IMR-90 (cell line): ENCODE measurements around the gene UBXN11. TPM values are rescaled to one million over a fixed set of nuclear protein-coding genes. Genes with fewer than 3 reads are reported as not detected.

ENCODE experiments used
- ATAC-seq: fragments of 200-7000 bp; cut with Tn5 transposase; 2 replicates; pipeline ENCODE4 v1.9.1; 2020; ENCODE audit warnings: low read depth, mild to moderate bottlenecking, moderate library complexity
- BruUV-seq: library from RNA; stranded (reverse); fragments of 400-500 nt; replicated peaks from 2 replicates; lab custom pipeline; 2021; lab: Mats Ljungman, UMichigan
- CTCF ChIA-PET: fragments of 300-600 bp; formaldehyde crosslinking; extraction: SDS; loops from one replicate; lab custom pipeline; 2021; ENCODE audit warnings: antibody characterized with exemption; lab: Yijun Ruan, JAX
- POLR2A ChIA-PET: fragments of 300-600 bp; sonication (Branson Sonifier 250); formaldehyde crosslinking; loops from one replicate; lab custom pipeline; 2022; ENCODE audit warnings: antibody characterized with exemption; ENCODE audit not compliant: unreplicated experiment; lab: Charles Lee
- DNase-seq: peaks from one replicate; pipeline ENCODE4 v3.0.0; 2013
- H2AFZ ChIP-seq: replicated peaks from 2 replicates; pipeline ENCODE3; 2013; ENCODE audit warnings: low read length, mild to moderate bottlenecking; ENCODE audit not compliant: poor library complexity
- H2AK5ac ChIP-seq: 2 replicates; pipeline ENCODE4 v1.6.1; 2013; ENCODE audit warnings: low read depth, low read length, inconsistent platforms
- H2AK9ac ChIP-seq: replicated peaks from 2 replicates; pipeline ENCODE3; 2013; ENCODE audit warnings: mild to moderate bottlenecking, low read depth, low read length, moderate library complexity; ENCODE audit not compliant: poor library complexity
- H2BK120ac ChIP-seq: 2 replicates; pipeline ENCODE4 v1.6.1; 2013; ENCODE audit warnings: low read depth, low read length, inconsistent platforms
- H2BK15ac ChIP-seq: 3 replicates; pipeline ENCODE4 v1.6.1; 2013; ENCODE audit warnings: low read depth, low read length, inconsistent platforms
- H2BK20ac ChIP-seq: 2 replicates; pipeline ENCODE4 v1.6.1; 2013; ENCODE audit warnings: low read depth, mild to moderate bottlenecking, inconsistent platforms, low read length, moderate library complexity
- H2BK5ac ChIP-seq: 2 replicates; pipeline ENCODE4 v1.6.1; 2013; ENCODE audit warnings: mild to moderate bottlenecking, low read depth, low read length, inconsistent platforms; ENCODE audit not compliant: poor library complexity, severe bottlenecking
- H3K14ac ChIP-seq: replicated peaks from 2 replicates; pipeline ENCODE4 v1.6.1; 2013; ENCODE audit warnings: low read depth, low read length, inconsistent platforms
- H3K18ac ChIP-seq: 2 replicates; pipeline ENCODE4 v1.6.1; 2013; ENCODE audit warnings: low read depth, low read length, control low read depth
- H3K23ac ChIP-seq: 2 replicates; pipeline ENCODE4 v1.6.1; 2013; ENCODE audit warnings: low read depth, low read length, inconsistent platforms
- H3K27ac ChIP-seq: 2 replicates; pipeline ENCODE4 v1.5.1; 2013; ENCODE audit warnings: mild to moderate bottlenecking, control low read depth, low read length; ENCODE audit not compliant: insufficient read depth
- H3K27me3 ChIP-seq: 2 replicates; pipeline ENCODE4 v1.6.1; 2013; ENCODE audit warnings: low read length; ENCODE audit not compliant: control insufficient read depth, insufficient read depth
- H3K36me3 ChIP-seq: 2 replicates; pipeline ENCODE4 v1.6.1; 2013; ENCODE audit warnings: low read length, mixed read lengths; ENCODE audit not compliant: control insufficient read depth, insufficient read depth
- H3K4ac ChIP-seq: 2 replicates; pipeline ENCODE4 v1.6.1; 2013; ENCODE audit warnings: low read depth, low read length, inconsistent platforms
- H3K4me1 ChIP-seq: 2 replicates; pipeline ENCODE4 v1.6.1; 2013; ENCODE audit warnings: low read length, mixed read lengths; ENCODE audit not compliant: control insufficient read depth, insufficient read depth
- H3K4me2 ChIP-seq: 2 replicates; pipeline ENCODE4 v1.6.1; 2013; ENCODE audit warnings: low read depth, mild to moderate bottlenecking, control low read depth, low read length, moderate library complexity
- H3K4me3 ChIP-seq: 2 replicates; pipeline ENCODE4 v1.5.1; 2013; ENCODE audit warnings: low read depth, mild to moderate bottlenecking, control low read depth, low read length, moderate library complexity; ENCODE audit not compliant: insufficient read depth
- H3K56ac ChIP-seq: 2 replicates; pipeline ENCODE4 v1.6.1; 2013; ENCODE audit warnings: low read length, inconsistent platforms; ENCODE audit not compliant: insufficient read depth; ENCODE audit errors: extremely low read depth
- H3K79me1 ChIP-seq, 2 experiments: 2 replicates each; pipeline ENCODE4 v1.6.1; 2013; ENCODE audit warnings: low read length in 2 of 2, inconsistent platforms in 1 of 2, low read depth in 1 of 2
- H3K9ac ChIP-seq: 2 replicates; pipeline ENCODE4 v1.6.1; 2013; ENCODE audit warnings: low read depth, low read length, control low read depth
- H3K9me1 ChIP-seq: 2 replicates; pipeline ENCODE4 v1.6.1; 2013; ENCODE audit warnings: low read length, inconsistent platforms; ENCODE audit not compliant: insufficient read depth
- H3K9me3 ChIP-seq: 2 replicates; pipeline ENCODE4 v1.6.1; 2013; ENCODE audit warnings: low read length; ENCODE audit not compliant: control insufficient read depth, insufficient read depth
- H4K20me1 ChIP-seq: 2 replicates; pipeline ENCODE4 v1.6.1; 2013; ENCODE audit warnings: low read length, inconsistent platforms; ENCODE audit not compliant: insufficient read depth
- H4K5ac ChIP-seq: 2 replicates; pipeline ENCODE4 v1.6.1; 2013; ENCODE audit warnings: mild to moderate bottlenecking, low read depth, low read length, control low read depth
- H4K8ac ChIP-seq, 2 experiments: 2 replicates each; pipeline ENCODE4 v1.6.1; 2013; ENCODE audit warnings: low read depth in 2 of 2, low read length in 2 of 2, control low read depth in 1 of 2, inconsistent platforms in 1 of 2
- H4K91ac ChIP-seq: 2 replicates; pipeline ENCODE4 v1.6.1; 2013; ENCODE audit warnings: low read depth, low read length, inconsistent platforms; ENCODE audit not compliant: insufficient read depth
- CHD1 ChIP-seq: IDR thresholded peaks from 2 replicates; pipeline ENCODE4 v1.6.1; 2012; ENCODE audit warnings: low read depth, low read length, improper control_type of control experiment
- FOS ChIP-seq: fragments of 150-350 bp; IDR thresholded peaks from 2 replicates; pipeline ENCODE4 v1.6.1; 2016; ENCODE audit warnings: low read depth, low read length
- MAFK ChIP-seq: IDR thresholded peaks from 2 replicates; pipeline ENCODE4 v1.6.1; 2012; ENCODE audit warnings: low read depth, low read length, improper control_type of control experiment
- NFE2L2 ChIP-seq: fragments of 150-350 bp; IDR thresholded peaks from 2 replicates; pipeline ENCODE4 v1.6.1; 2016; ENCODE audit warnings: low read depth, mild to moderate bottlenecking, low read length
- RFX5 ChIP-seq: IDR thresholded peaks from 2 replicates; pipeline ENCODE4 v1.8.0; 2012; ENCODE audit warnings: low read depth, mild to moderate bottlenecking, low read length, moderate library complexity
- SMC3 ChIP-seq: fragments of 150-350 bp; IDR thresholded peaks from 2 replicates; pipeline ENCODE4 v1.6.1; 2016; ENCODE audit warnings: low read depth, mild to moderate bottlenecking, antibody characterized with exemption, low read length, moderate library complexity
- WGBS, 2 experiments: methylation state at CpG; one replicate each; pipeline versions ENCODE4 v1.1.5 to v1.1.7; 2013; ENCODE audit warnings: missing lambda C conversion rate in 2 of 2; ENCODE audit not compliant: insufficient read length in 1 of 2; ENCODE audit errors: extremely low coverage in 2 of 2; 5-methylcytosine and 5-hydroxymethylcytosine counted together
- dilution Hi-C: fragments of 300-500 bp; cut with HindIII; formaldehyde crosslinking; loops from one replicate; pipeline ENCODE4 v1.14.3; 2018; ENCODE audit warnings: low sequenced_read_pairs; ENCODE audit not compliant: unreplicated experiment
- in situ Hi-C: fragments of 300-500 bp; cut with MboI; formaldehyde crosslinking; loops from 3 replicates; pipeline ENCODE4 v1.14.3; 2019; ENCODE audit warnings: low sequenced_read_pairs, inconsistent platforms, mixed read lengths
- intact Hi-C: fragments of 100-400 bp; cut with micrococcal nuclease; formaldehyde crosslinking; loops from 2 replicates; pipeline ENCODE4 v1.10.0; 2022
- polyA plus RNA-seq, 3 experiments: library from polyadenylated mRNA; depleted of rRNA; stranded (reverse); fragments of >200 nt; gene quantifications; 2 replicates each; pipeline ENCODE4 v1.2.3, GENCODE V29; 2012; ENCODE audit warnings: low replicate concordance in 1 of 3
- total RNA-seq: library from RNA; depleted of rRNA; stranded (reverse); fragments of >200 nt; gene quantifications from 2 replicates; pipeline ENCODE4 v1.2.3, GENCODE V29; 2012

UBXN11 gene
- total and polyA plus RNA-seq, 2 of the 4 experiments (the other 2 are of a cell fraction) = 5.2 to 17.0 TPM

DNA sequence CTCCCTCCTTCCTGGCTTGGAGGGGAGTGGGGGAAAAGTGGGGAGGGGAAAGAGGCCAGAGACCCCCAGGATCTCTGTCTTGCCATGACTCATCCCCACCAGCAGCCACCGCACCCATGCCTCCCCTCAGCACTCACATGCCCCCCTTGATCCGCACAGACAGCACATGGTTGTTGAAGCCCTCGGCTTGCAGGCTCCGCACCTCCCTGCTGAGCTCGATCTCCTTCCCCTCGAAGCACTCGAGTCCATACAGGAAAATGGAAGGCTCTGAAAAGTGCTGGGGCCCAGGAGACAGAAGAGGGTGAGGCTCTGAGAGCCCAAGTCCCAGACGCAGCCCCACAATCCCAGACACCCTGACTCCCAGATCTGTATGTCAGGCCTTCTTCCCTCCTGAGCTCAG lies 22.2 kb upstream of the UBXN11 start:
- Histone ChIP-seq H3K4ac (no peak overlapping the region), H3K36me3 (no peaks in the 10 kb centered on the region), H3K9me3 (no peaks in the 10 kb centered on the region), H4K91ac (no peak overlapping the region), H2BK120ac (no peak overlapping the region), H2BK15ac (no peak overlapping the region), H2BK20ac (no peak overlapping the region), H2BK5ac (no peak overlapping the region), H2AFZ (peak overlapping the region; percentile 33), H2AK5ac (no peak overlapping the region), H4K20me1 (no peaks in the 10 kb centered on the region), H3K56ac (no peak overlapping the region), H3K4me2 (no peak overlapping the region), H3K18ac (no peak overlapping the region), H3K27ac (no peak overlapping the region), H3K14ac (no peak overlapping the region), H4K8ac (no peak overlapping the region), H3K27me3 (peaks cover 19% of the 10 kb centered on the region), H3K9me1 (no peaks in the 10 kb centered on the region), H3K79me1 (no peaks in the 10 kb centered on the region), H4K5ac (no peak overlapping the region), H3K4me1 (no peaks in the 10 kb centered on the region), H2AK9ac (no peak overlapping the region), H3K4me3 (no peak overlapping the region), H3K23ac (no peak overlapping the region), H3K9ac (no peak overlapping the region)
- dilution Hi-C loops (no loop called here), intact Hi-C loops (no loop called here), in situ Hi-C loops (no loop called here)
- TF ChIP-seq MAFK (no peak), NFE2L2 (no peak), RFX5 (no peak), FOS (no peak), CHD1 (no peak), SMC3 (no peak)
- ATAC-seq (no peak), DNase-seq (no peak)
- CTCF ChIA-PET = no interaction called here
- 79% methylated on average over 6 of the region's 8 CpGs; no CpG with 5 or more reads in 1 of the 2 experiments for WGBS, 2 experiments
- POLR2A ChIA-PET = no interaction called here
- BruUV-seq = no TSS peak
